Fibroblast of mammary gland (primary cell): ENCODE results near the gene EPAS1.

ENCODE experiments used
- DNase-seq: peaks from one replicate; pipeline ENCODE4 v3.0.0-alpha.2; 2010; ENCODE audit warnings: low read depth
- H3K4me3 ChIP-seq: 2 replicates; pipeline ENCODE4 v1.5.1; 2011; ENCODE audit warnings: low read depth, mild to moderate bottlenecking, low read length, moderate library complexity; ENCODE audit not compliant: control insufficient read depth
- TF ChIP-seq, protein P1 (sequence below): conservative IDR thresholded peaks from 2 replicates; pipeline ENCODE4 v1.5.1; 2011; ENCODE audit warnings: low read depth, low read length, inconsistent platforms; ENCODE audit not compliant: control insufficient read depth, insufficient read depth

The EPAS1 gene

DNA sequence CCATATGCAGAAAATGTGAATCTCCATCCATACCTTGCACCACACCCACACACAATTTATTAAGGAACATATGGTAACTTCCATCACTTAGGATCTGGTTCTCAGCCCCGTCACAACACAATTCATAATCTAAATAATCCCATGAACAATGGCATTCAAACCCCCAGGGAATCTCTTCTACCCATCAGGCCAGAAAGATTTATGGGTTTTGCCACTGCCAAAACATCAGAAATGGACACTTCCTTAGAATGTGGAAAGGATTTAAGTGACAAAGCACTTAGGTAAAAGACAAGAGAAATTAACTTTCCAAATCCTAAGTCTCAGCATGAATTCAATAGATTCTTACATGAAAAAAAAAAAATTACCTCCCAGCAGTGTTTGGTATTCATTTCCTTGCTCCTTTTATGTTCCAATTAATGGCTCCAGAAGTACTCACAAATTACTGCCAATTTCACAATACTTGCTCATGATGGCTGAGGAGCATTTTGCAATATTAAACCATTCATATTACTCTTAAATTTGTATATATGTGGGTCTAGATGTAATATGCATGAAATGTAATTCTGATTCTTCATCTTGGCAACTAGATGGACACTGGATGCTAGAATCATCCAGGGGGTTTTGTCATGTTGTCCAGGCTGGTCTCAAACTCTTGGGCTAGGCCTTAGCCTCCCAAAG lies 125.6 kb downstream of the EPAS1 start:
- peak; percentile 20 for DNase-seq
- TF ChIP-seq, protein P1, sequence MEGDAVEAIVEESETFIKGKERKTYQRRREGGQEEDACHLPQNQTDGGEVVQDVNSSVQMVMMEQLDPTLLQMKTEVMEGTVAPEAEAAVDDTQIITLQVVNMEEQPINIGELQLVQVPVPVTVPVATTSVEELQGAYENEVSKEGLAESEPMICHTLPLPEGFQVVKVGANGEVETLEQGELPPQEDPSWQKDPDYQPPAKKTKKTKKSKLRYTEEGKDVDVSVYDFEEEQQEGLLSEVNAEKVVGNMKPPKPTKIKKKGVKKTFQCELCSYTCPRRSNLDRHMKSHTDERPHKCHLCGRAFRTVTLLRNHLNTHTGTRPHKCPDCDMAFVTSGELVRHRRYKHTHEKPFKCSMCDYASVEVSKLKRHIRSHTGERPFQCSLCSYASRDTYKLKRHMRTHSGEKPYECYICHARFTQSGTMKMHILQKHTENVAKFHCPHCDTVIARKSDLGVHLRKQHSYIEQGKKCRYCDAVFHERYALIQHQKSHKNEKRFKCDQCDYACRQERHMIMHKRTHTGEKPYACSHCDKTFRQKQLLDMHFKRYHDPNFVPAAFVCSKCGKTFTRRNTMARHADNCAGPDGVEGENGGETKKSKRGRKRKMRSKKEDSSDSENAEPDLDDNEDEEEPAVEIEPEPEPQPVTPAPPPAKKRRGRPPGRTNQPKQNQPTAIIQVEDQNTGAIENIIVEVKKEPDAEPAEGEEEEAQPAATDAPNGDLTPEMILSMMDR = no peak
- H3K4me3 ChIP-seq = no peak overlapping the region

DNA sequence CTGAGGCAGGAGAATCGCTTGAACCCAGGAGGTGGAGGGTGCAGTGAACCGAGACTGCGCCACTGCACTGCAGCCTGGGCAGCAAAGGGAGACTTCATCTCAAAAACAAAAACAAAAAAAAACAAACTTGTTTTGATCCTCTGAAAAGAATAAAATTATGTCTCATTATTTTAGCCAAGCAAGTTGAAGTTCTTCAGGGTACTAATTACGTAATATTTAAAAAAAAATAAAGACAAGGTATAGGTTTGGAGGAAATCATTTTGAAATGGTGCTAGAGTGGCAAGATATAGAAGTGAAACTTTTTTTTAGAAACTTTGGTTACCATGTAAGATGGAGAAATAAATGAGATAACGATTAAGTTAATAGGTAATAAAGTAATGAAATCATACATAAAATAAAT lies 127.7 kb downstream of the EPAS1 start:
- no peak for DNase-seq
- H3K4me3 ChIP-seq = no peak overlapping the region
- TF ChIP-seq, protein P1 = no peak

DNA sequence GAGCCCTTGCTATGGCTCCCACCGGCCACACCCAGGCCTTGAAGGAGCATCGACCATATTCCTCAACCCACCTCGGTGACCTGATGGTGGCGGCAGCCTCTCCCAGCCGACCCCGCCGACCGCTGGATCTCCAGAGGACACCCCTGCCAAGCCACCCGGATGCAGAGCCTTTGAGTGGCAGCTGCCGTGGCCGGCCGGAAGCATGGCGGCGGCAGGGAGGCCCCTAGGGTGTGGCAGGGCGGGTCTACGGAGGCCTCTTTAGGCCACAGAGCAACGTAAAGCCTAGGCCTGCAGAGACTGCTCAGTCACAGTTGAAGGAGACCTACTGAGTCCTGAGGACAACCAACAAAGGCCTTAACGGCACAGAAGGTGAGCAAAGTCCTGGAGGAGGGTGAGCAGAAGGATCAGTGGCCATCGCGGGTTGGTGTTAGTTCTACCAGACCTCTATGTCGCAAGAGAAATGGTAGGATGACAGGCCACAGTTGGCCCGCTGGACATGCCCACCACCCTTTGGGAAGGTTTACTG lies 131.8 kb downstream of the EPAS1 start:
- TF ChIP-seq, protein P1 = no peak
- no peak for DNase-seq

DNA sequence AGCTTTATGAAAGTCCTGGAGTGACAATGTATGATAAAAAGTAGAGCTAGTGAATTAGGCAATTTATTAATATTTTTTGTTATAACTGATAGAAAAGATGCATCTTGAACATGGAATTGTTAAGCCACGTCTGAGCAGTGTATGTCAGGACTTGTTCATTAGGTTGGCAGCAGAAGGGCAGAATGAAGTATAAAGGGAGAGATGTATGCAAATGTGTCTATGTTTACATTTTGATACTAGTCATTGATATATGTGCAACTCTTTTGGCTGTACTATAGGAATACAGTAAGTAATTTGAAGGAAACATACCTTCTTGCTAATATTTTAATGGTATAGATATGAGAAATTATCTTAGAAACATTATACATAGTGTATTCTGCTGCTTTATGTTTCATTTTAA lies 133.2 kb downstream of the EPAS1 start:
- no peak for DNase-seq
- TF ChIP-seq, protein P1 = no peak
- no peak overlapping the region for H3K4me3 ChIP-seq

More for the DNA sequence above, 131.8 kb downstream of the EPAS1 start:
- H3K4me3 ChIP-seq = no peak overlapping the region

DNA sequence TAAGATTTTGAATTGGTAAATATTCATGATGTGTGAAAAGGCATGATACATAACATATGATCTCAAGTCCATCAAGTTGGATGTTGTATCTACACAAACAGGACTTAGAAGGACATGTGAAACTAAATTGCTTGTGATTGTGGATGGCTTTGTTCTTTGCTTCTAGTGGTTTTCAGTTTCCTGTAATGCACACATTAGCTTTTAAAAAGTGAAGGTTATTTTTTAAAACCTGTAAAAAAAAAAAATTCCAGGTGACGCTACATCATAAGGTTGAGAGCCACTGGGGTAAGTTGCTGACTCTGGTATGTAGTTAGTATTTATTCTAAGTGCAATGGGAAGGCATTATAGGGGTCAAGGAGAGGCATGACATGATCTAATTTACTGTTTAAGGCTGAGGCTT lies 133.8 kb downstream of the EPAS1 start:
- H3K4me3 ChIP-seq = no peak overlapping the region
- DNase-seq = no peak
- TF ChIP-seq, protein P1 = no peak

DNA sequence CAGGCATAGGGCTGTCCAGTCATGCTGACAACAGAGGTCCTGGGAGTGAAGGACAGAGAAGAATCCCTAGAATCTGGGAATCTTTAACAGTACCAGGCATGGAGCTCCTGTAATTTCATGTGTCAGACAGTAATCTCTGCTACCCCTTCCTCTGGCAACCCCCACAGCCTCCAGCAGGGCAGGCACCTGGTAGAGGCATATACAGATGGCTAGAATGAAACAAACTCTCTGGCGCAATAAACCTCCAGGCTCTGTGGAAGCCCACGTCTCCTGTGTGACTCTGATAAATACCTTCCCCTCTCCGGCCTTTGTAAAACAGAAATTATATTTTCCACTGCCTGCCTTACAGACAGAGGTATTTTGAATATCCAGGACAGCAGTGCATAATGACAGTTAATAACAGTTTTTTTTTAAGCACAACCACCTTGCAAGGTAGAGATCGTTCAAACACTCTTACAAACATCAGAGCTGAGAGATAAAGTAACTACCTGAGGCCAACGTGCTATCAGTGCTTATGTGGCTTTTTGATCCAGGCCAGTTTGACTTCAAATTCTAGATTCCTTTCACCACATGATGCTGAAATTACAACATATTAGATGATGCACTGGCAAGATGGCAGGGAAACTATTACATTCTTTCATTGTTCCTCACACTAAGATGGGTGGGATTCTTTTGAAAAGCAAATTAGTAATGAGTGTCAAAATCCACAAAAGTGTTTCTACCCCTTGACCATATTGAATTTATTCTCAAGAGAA lies 134.5 kb downstream of the EPAS1 start:
- peak; percentile 50 for DNase-seq
- TF ChIP-seq, protein P1 = no peak
- H3K4me3 ChIP-seq = no peak overlapping the region
